ENCODE measurements around the gene FOXG1.

DNA sequence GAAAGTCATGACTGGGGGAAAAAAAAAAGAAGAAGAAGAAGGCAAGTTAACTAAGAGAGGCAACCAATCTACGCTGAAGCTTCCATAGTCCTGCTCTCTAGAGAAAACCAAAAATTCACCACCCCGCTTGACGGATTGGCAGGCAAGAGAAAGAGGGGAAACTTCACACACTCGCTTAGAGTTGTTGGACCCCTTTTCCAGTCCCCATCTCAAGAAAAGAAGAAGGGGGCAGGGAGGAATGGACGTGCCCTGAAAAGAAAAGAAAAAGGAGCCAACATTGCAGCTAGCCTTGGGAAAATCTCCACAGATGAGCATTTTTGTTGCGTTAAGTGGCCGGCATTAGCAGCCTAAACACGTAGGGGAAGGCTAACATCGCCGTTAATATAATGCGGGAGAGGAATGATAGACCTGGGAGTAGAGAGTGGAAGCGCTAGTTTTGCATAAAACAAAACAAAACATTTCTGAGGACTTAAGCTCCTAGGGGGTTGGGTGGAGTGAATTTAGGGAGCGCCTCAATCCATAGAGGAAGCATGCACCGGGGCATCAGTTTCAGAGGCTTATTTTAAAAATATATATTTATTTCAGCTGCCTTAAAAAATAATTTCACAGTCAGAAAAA lies 11.3 kb upstream of the FOXG1 start:
- TF ChIP-seq EZH2 (IDR thresholded peaks at IDR 0.05; ENCODE audit: borderline replicate concordance, insufficient read depth, low read length, poor library complexity, severe bottlenecking) (no peak), POLR2AphosphoS5 (IDR thresholded peaks at IDR 0.05) (no peak), EP300 (conservative IDR thresholded peaks at IDR 0.05; ENCODE audit: poor library complexity, severe bottlenecking) (no peak), RAD21 (conservative IDR thresholded peaks at IDR 0.05) (no peak), MXI1 (conservative IDR thresholded peaks at IDR 0.05; ENCODE audit: poor library complexity, severe bottlenecking) (no peak), SMC3 (conservative IDR thresholded peaks at IDR 0.05; ENCODE audit: poor library complexity) (no peak), TAF1 (IDR thresholded peaks at IDR 0.05; ENCODE audit: low read depth) (no peak)
- TF ChIP-seq, protein P1, sequence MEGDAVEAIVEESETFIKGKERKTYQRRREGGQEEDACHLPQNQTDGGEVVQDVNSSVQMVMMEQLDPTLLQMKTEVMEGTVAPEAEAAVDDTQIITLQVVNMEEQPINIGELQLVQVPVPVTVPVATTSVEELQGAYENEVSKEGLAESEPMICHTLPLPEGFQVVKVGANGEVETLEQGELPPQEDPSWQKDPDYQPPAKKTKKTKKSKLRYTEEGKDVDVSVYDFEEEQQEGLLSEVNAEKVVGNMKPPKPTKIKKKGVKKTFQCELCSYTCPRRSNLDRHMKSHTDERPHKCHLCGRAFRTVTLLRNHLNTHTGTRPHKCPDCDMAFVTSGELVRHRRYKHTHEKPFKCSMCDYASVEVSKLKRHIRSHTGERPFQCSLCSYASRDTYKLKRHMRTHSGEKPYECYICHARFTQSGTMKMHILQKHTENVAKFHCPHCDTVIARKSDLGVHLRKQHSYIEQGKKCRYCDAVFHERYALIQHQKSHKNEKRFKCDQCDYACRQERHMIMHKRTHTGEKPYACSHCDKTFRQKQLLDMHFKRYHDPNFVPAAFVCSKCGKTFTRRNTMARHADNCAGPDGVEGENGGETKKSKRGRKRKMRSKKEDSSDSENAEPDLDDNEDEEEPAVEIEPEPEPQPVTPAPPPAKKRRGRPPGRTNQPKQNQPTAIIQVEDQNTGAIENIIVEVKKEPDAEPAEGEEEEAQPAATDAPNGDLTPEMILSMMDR (IDR thresholded peaks at IDR 0.05; ENCODE audit: poor library complexity, severe bottlenecking) = no peak
- TF ChIP-seq, protein P2, sequence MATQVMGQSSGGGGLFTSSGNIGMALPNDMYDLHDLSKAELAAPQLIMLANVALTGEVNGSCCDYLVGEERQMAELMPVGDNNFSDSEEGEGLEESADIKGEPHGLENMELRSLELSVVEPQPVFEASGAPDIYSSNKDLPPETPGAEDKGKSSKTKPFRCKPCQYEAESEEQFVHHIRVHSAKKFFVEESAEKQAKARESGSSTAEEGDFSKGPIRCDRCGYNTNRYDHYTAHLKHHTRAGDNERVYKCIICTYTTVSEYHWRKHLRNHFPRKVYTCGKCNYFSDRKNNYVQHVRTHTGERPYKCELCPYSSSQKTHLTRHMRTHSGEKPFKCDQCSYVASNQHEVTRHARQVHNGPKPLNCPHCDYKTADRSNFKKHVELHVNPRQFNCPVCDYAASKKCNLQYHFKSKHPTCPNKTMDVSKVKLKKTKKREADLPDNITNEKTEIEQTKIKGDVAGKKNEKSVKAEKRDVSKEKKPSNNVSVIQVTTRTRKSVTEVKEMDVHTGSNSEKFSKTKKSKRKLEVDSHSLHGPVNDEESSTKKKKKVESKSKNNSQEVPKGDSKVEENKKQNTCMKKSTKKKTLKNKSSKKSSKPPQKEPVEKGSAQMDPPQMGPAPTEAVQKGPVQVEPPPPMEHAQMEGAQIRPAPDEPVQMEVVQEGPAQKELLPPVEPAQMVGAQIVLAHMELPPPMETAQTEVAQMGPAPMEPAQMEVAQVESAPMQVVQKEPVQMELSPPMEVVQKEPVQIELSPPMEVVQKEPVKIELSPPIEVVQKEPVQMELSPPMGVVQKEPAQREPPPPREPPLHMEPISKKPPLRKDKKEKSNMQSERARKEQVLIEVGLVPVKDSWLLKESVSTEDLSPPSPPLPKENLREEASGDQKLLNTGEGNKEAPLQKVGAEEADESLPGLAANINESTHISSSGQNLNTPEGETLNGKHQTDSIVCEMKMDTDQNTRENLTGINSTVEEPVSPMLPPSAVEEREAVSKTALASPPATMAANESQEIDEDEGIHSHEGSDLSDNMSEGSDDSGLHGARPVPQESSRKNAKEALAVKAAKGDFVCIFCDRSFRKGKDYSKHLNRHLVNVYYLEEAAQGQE (IDR thresholded peaks at IDR 0.05; ENCODE audit: borderline replicate concordance) = peak; percentile 13

All from neural cell (in vitro differentiated cells).